Stimulated activated naive CD8-positive, alpha-beta T cell treated with anti-CD3 and anti-CD28 coated beads, Interleukin-15, amount 100 ng/mL, for 72 hours (primary cell): ENCODE data around the gene BEST2.

Experiments used
- ATAC-seq: fragments of 150-1000 bp; cut with Tn5 transposase; 2 replicates; pipeline ENCODE4 v1.10.0; 2021; ENCODE audit warnings: mild to moderate bottlenecking, moderate library complexity
- DNase-seq, 2 donors: peaks; one replicate each; pipeline ENCODE4 v3.0.0; 2021 to 2022
- H3K27ac Mint-ChIP-seq, 2 donors: one replicate each; pipeline ENCODE4 v1.8.0; 2022; ENCODE audit warnings: mild to moderate bottlenecking in 2 of 2, mixed read lengths in 2 of 2, moderate library complexity in 2 of 2
- H3K27me3 Mint-ChIP-seq: one replicate; pipeline ENCODE4 v1.8.0; 2022; ENCODE audit warnings: mixed read lengths
- H3K4me1 Mint-ChIP-seq: one replicate; pipeline ENCODE4 v1.8.0; 2022; ENCODE audit warnings: mild to moderate bottlenecking, mixed read lengths
- H3K4me3 Mint-ChIP-seq, 2 donors: one replicate each; pipeline ENCODE4 v1.8.0; 2022; ENCODE audit warnings: mild to moderate bottlenecking in 2 of 2, mixed read lengths in 2 of 2, moderate library complexity in 1 of 2
- H3K9me3 Mint-ChIP-seq, 2 donors: one replicate each; pipeline ENCODE4 v1.8.0; 2022; ENCODE audit warnings: mixed read lengths in 2 of 2

The BEST2 gene

DNA sequence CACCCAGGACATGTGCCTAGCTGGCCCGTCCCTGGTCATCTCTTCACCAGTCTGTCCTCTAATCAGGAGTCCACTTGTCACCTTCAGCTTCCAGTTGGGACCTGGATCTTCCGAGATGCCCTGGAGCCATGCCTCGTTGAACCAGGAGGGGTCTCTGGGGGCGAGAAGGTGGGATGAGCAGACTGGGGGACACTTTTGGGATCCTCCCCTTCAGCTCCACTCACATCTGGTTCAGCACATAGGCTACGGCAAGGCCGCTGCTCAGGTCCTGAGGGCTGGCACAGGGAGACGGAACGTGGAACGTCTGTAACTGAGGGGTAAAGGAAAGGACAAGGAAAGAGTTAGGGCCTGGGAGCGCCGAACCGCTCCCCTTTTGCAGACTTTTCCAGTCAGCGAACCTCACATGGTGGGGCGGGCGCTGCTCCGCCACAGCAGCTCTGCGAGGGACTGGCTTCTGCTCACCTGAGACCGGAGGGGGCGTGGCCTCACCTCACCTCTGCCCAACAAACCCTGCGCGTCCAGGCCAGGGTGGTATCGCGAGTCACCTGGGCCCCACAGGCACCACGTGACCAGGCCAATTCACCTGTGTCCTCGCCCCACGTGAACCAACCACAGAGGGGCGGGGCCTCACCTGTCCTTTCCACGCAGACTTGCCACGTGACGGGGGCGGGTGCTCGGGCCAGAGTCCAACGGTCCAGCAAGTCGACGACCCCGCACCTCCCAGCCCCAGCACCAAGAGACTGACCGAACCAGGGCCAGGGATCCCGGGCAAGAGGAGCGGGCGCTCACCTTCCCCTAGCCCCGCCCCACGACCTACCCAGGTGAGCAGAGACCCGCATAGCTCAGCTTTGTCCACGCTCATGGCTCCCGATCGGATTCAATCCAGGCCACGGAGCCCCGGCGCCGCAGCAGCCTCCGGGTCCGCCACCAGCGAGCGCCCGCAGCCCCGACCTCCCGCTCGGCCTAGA lies 23.3 kb downstream of the BEST2 start, which contains the start of gene HOOK2:
TSS of gene HOOK2 (minus strand) at position 965 of the 968 bp plus-strand sequence. CDS start at position 862, 103 bp downstream.
- H3K4me1 Mint-ChIP-seq = peaks cover 56% of the 10 kb centered on the region
- no peaks in the 10 kb centered on the region for H3K9me3 Mint-ChIP-seq
- DNase-seq (peak in 1 of 2 donors; percentile 41), ATAC-seq (peak; percentile 15)
- H3K27ac Mint-ChIP-seq = peak within 1 kb of the TSS in 1 of 2 donors; percentile 95
- H3K4me3 Mint-ChIP-seq = peak within 1 kb of the TSS; percentile 70 to 81
- no peaks in the 10 kb centered on the region for H3K27me3 Mint-ChIP-seq

DNA sequence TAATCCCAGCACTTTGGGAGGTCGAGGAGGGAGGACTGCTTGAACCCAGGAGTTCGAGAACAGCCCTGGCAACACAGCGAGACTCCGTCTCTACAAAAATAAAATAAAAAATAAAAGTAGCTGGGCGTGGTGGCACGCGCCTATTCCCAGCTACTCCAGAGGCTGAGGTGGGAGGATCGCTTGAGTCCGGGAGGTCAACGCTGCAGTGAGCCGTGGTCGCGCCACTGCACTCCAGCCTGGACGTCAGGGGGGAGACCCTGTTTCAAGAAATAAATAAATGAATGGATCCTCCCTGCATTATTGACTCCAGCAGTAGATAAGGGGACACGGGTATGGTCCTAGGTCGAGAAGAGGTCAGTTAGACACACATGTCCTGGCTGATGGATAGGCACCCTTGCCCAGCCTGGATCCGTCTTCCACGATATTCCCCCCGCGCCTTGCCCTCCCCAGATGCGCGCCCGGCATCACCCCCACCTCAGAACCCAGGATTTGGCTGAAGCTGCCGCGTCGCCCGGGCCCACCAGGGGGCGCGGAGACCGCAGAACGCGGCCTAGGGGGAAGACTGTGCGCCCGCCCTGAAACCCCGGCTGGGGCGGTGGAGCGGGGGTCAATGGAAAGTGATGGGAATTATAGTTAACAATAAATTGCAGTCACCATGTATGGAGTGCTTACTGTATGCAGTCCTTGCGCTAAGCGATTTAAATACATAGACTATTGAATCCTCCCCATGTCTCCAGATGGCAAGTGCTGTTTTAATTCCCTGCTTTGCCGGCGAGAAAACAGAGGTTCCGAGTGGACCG lies 25.8 kb downstream of the BEST2 start:
- peak; percentile 84 to 87 for DNase-seq
- peak; percentile 57 for ATAC-seq
- Mint-ChIP-seq H3K9me3 (no peaks in the 10 kb centered on the region), H3K27ac (peak overlapping the region; percentile 24 to 34), H3K4me3 (peak overlapping the region; percentile 89 to 94), H3K4me1 (peaks cover 59% of the 10 kb centered on the region), H3K27me3 (no peaks in the 10 kb centered on the region)

- Mint-ChIP-seq H3K9me3 (no peaks in the 10 kb centered on the region), H3K4me3 (peak overlapping the region; percentile 89 to 94), H3K4me1 (peaks cover 58% of the 10 kb centered on the region), H3K27ac (peak overlapping the region; percentile 90 to 94), H3K27me3 (no peaks in the 10 kb centered on the region)
- ATAC-seq (peak; percentile 22), DNase-seq (peak; percentile 59 to 69)
These were observed 26.7 kb downstream of the BEST2 start for GRCh38 chr19:12778017-12778904.

- ATAC-seq = no peak
- H3K4me1 Mint-ChIP-seq = peaks cover 52% of the 10 kb centered on the region
- H3K27me3 Mint-ChIP-seq = no peaks in the 10 kb centered on the region
- peak overlapping the region; percentile 89 to 94 for H3K4me3 Mint-ChIP-seq
- no peak for DNase-seq
- no peaks in the 10 kb centered on the region for H3K9me3 Mint-ChIP-seq
- H3K27ac Mint-ChIP-seq = peak overlapping the region in 1 of 2 donors; percentile 94
These were observed 27.2 kb downstream of the BEST2 start for GRCh38 chr19:12778905-12779161.

GRCh38 chr19:12779162-12779993 lies 27.8 kb downstream of the BEST2 start:
- DNase-seq (no peak), ATAC-seq (no peak)
- Mint-ChIP-seq H3K27me3 (no peaks in the 10 kb centered on the region), H3K27ac (peak overlapping the region; percentile 6 to 23), H3K4me1 (peaks cover 48% of the 10 kb centered on the region), H3K9me3 (no peaks in the 10 kb centered on the region), H3K4me3 (peak overlapping the region; percentile 89 to 94)

DNA sequence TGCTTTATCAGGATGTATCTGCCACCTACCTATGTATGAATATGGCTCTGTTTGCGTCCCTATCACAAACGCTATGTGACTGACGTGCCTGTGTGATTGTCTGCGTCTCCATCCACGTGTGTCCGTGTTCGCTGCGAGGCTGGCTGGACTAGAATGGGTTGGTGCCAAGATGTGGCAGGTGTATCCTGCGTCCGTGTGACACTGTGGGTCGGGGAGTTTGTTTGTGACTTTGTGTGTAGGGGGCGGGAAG lies 30.5 kb downstream of the BEST2 start:
- ATAC-seq (no peak), DNase-seq (no peak)
- H3K4me1 Mint-ChIP-seq = peaks cover 41% of the 10 kb centered on the region
- no peaks in the 10 kb centered on the region for H3K27me3 Mint-ChIP-seq
- H3K27ac Mint-ChIP-seq = peak overlapping the region; percentile 89 to 95
- peak overlapping the region; percentile 88 to 89 for H3K4me3 Mint-ChIP-seq
- H3K9me3 Mint-ChIP-seq = no peaks in the 10 kb centered on the region

DNA sequence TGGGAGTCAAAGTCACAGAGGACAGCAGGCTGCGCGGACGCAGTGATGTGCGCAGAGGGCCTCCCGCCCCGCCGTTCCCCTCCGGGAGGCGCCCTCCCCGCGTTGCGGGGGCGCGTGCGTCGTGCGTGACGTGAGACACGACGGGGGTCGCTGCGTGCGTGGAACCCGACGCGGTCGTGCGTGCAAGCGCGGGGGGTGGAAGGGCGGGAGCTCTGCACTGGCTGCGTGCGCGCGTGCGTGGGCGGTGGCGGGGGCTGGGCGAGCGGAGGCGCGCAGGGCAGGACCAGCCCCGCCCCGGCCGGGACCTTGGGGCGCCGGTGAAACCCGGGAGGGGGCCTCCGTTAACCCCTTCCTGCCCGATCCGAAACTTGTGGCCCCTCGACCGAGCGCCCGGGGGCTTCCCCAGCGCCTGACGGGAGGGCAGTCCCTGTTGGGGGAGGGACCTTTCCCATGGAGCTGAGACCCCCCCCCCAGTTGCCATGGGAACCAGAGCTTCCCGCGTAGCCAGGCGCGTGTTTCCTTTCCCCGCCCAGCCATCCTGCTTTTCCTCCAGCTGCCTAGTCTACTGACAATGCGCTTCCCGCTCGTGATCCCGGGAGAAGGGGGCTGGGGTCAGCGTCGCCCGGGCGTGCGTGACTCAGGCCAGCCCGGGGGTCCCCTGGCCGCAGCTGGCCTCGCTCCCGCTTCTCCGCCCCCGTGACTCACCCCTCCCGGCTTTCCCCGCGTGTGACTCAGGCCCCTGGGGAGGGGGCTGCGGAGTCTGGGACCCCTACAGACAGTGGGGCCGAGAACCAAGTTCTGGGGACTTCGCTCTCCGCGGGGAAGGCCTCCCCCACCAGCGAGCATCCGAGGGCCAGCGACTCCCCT lies 31.1 kb downstream of the BEST2 start:
- Mint-ChIP-seq H3K4me1 (peaks cover 35% of the 10 kb centered on the region), H3K9me3 (no peaks in the 10 kb centered on the region), H3K4me3 (peak overlapping the region; percentile 88 to 89), H3K27me3 (no peaks in the 10 kb centered on the region), H3K27ac (peak overlapping the region; percentile 90 to 95)
- DNase-seq = peak; percentile 95 to 97
- peak; percentile 70 for ATAC-seq

- peak overlapping the region; percentile 89 to 94 for H3K27ac Mint-ChIP-seq
- ATAC-seq = peak; percentile 54
- DNase-seq = peak; percentile 84 to 94
- peaks cover 34% of the 10 kb centered on the region for H3K4me1 Mint-ChIP-seq
- no peaks in the 10 kb centered on the region for H3K27me3 Mint-ChIP-seq
- no peak overlapping the region for H3K4me3 Mint-ChIP-seq
- H3K9me3 Mint-ChIP-seq = no peaks in the 10 kb centered on the region
These were observed 31.8 kb downstream of the BEST2 start for GRCh38 chr19:12783291-12783848.

DNA sequence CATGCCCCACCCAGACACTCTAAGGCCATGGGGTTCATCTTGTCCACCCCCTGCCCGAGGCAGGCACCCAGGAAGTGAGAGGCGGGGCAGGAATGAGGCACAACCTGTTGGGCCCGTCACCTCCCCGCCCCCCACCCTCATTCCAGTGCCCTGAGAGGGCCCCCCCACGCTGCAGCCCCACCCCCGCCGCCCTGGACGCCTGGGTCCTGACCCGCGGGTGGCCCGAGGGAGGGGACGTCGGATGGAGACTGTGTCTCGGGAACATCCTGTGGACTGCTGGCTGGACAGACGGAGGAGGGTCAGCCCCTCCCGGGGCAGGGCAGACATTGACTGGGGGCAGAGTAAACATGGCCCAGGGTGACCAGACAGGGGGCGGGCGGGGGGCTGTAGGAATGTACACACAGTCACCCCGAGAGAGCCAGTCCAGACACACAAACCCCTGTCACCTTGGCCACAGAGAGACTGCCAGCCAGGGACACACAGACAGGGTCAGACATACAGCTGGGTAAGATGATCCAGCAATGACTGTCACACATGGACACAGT lies 32.3 kb downstream of the BEST2 start:
- Mint-ChIP-seq H3K27ac (peak overlapping the region; percentile 89 to 94), H3K9me3 (no peaks in the 10 kb centered on the region), H3K27me3 (no peaks in the 10 kb centered on the region), H3K4me1 (peaks cover 34% of the 10 kb centered on the region), H3K4me3 (no peak overlapping the region)
- ATAC-seq = peak; percentile 4
- DNase-seq = peak in 1 of 2 donors; percentile 50

- Mint-ChIP-seq H3K9me3 (no peaks in the 10 kb centered on the region), H3K4me1 (peaks cover 33% of the 10 kb centered on the region), H3K27ac (no peak overlapping the region), H3K27me3 (no peaks in the 10 kb centered on the region), H3K4me3 (no peak overlapping the region)
- DNase-seq = peak in 1 of 2 donors; percentile 36
- ATAC-seq = no peak
These were observed 32.8 kb downstream of the BEST2 start for GRCh38 chr19:12784394-12784870.

DNA sequence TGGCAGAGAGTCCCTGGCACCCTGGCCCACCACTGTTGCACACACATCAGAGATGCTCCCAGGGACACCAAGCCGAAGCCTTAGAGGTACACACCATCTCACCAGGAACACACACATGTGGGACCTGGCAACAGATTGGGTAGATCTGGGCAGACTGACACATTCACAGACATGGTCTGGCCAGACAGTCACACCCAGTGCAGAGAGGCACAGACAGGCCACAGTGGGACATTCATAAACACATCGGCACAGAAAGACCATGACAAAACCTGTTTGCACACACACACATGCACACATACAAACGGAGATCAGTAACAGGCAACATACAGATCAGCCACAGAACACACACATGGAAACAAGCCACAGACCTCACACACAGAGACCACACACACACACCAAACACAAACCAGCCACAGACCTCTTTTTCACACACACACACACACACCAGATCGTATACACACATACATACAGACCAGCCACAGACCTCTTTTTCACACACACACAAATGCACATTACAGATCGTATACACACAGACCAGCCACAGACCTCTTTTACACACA lies 33.4 kb downstream of the BEST2 start:
- Mint-ChIP-seq H3K27me3 (no peaks in the 10 kb centered on the region), H3K4me3 (no peak overlapping the region), H3K9me3 (no peaks in the 10 kb centered on the region), H3K4me1 (peaks cover 28% of the 10 kb centered on the region), H3K27ac (no peak overlapping the region)
- ATAC-seq (peak; percentile 1), DNase-seq (peak in 1 of 2 donors; percentile 60)

DNA sequence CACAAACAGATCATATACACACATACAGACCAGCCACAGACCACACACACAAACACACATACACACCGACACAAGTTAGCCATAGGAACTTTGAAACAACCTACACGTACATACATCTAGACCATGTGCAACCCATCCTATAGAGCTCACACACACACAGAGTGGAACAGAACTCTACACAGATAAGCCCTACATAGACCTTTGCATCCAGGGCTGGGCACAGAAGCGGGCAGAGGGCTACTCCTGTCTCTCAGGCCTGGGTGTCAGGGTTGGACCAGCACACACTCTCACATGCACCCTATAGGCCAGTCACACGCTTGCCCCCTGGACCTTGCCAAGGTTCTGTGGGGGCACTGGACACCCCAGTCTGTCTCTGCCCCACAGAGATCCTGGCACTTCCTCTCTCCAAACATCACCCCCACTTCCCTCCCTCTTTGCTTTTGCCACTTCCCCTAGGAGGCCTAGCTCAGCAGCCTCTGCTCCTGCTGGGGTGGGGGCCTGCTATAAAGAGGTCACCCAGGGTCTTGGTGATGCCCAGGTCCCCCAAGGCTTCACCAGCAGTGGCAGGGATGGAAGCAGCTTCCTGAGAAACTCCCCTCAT lies 33.9 kb downstream of the BEST2 start:
- H3K4me1 Mint-ChIP-seq = peaks cover 25% of the 10 kb centered on the region
- H3K27ac Mint-ChIP-seq = no peak overlapping the region
- ATAC-seq (no peak), DNase-seq (no peak)
- H3K27me3 Mint-ChIP-seq = no peaks in the 10 kb centered on the region
- H3K4me3 Mint-ChIP-seq = no peak overlapping the region
- H3K9me3 Mint-ChIP-seq = no peaks in the 10 kb centered on the region
